Ectodermal cell (in vitro differentiated cells): ENCODE data around the gene ASMT.
"Not testable (repeated sequence)": the region's sequence is repeated elsewhere in the genome, so short reads cannot be mapped to it uniquely, and the experiment has no call there.

Experiments
- H3K27ac ChIP-seq: 2 replicates; pipeline ENCODE4 v1.7.0; 2013; ENCODE audit warnings: mild to moderate bottlenecking, low read depth, low read length; ENCODE audit not compliant: insufficient read depth, poor library complexity, severe bottlenecking
- H3K27me3 ChIP-seq: 2 replicates; pipeline ENCODE4 v1.7.0; 2013; ENCODE audit warnings: mild to moderate bottlenecking, low read length; ENCODE audit not compliant: insufficient read depth, control insufficient read depth, poor library complexity, severe bottlenecking
- H3K36me3 ChIP-seq: one replicate; pipeline ENCODE4 v1.7.0; 2013; ENCODE audit warnings: low read length; ENCODE audit not compliant: control insufficient read depth, insufficient read depth
- H3K4me1 ChIP-seq: one replicate; pipeline ENCODE4 v1.7.0; 2013; ENCODE audit warnings: low read length; ENCODE audit not compliant: control insufficient read depth, insufficient read depth
- H3K4me3 ChIP-seq: 2 replicates; pipeline ENCODE4 v1.7.0; 2013; ENCODE audit warnings: low read depth, low read length, control low read depth; ENCODE audit not compliant: insufficient read depth
- H3K9me3 ChIP-seq: 2 replicates; pipeline ENCODE4 v1.7.0; 2013; ENCODE audit warnings: mild to moderate bottlenecking, low read length, moderate library complexity; ENCODE audit not compliant: control insufficient read depth
- WGBS, 2 experiments: methylation state at CpG; one replicate each; pipeline ENCODE4 v1.1.7; 2013; ENCODE audit warnings: missing lambda C conversion rate in 2 of 2; 5-methylcytosine and 5-hydroxymethylcytosine counted together

ASMT gene

GRCh38 chrX:1649621-1650020 is 34.8 kb downstream of the ASMT start:
- Histone ChIP-seq H3K36me3 (no peaks in the 10 kb centered on the region), H3K4me1 (no peaks in the 10 kb centered on the region), H3K27ac (peak overlapping the region; percentile 73), H3K27me3 (no peaks in the 10 kb centered on the region), H3K9me3 (no peaks in the 10 kb centered on the region), H3K4me3 (no peak overlapping the region)
- WGBS, 2 experiments = 0 to 5% methylated on average over 7 to 8 of the region's 8 CpGs

- not testable (repeated sequence) for H3K27me3 ChIP-seq, H3K4me3 ChIP-seq, H3K4me1 ChIP-seq, H3K9me3 ChIP-seq, H3K27ac ChIP-seq, H3K36me3 ChIP-seq
- 81 to 83% methylated on average over 25 of the region's 25 CpGs for WGBS, 2 experiments
Observed at GRCh38 chrX:1652011-1652811, 37.4 kb downstream of the ASMT start.

- H3K4me3 ChIP-seq = no peak overlapping the region
- H3K9me3 ChIP-seq = no peaks in the 10 kb centered on the region
- H3K27me3 ChIP-seq = no peaks in the 10 kb centered on the region
- WGBS, 2 experiments = 80 to 92% methylated on average over 3 to 6 of the region's 14 CpGs
- H3K27ac ChIP-seq = no peak overlapping the region
- peaks cover 13% of the 10 kb centered on the region for H3K4me1 ChIP-seq
- H3K36me3 ChIP-seq = no peaks in the 10 kb centered on the region
Observed at GRCh38 chrX:1656379-1656778, 41.5 kb downstream of the ASMT start.

DNA sequence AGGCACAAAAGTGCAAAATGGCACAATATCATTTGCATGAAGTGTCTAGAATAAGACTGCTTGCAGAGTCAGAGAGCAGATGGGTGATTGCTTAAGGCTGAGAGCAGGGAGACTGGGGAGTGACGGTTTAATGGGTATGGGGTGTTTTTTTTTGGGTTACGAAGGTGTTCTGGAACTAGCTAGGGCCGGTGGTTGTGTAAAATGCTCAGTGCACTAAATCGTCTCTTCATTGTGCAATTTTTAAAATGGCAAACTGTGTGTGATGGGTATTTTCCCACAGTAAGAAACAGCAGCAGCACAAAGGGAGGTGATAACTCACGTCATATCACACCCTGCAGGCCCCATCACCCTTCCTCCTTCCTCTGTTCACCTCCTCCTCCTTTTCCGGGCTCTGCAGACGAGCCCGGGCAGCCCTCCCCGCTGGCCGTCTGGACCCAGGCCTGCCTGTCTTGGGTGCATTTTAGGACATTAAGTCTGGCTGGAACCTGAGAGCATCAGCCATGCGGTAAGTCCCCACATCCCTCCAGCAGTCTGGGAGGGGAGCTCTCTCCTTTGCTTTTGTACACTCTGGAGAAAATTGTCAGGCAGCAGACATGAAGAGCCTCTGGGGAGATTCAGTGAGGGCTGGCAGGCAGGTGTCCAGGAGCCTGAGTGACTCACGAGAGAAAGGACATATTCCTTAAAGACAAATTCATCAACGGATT is 42.7 kb downstream of the ASMT start:
- H3K4me1 ChIP-seq = peaks cover 13% of the 10 kb centered on the region
- peak overlapping the region; percentile 69 for H3K27ac ChIP-seq
- 69% methylated on average over 13 of the region's 13 CpGs for WGBS, 2 experiments
- no peaks in the 10 kb centered on the region for H3K27me3 ChIP-seq
- no peak overlapping the region for H3K4me3 ChIP-seq
- no peaks in the 10 kb centered on the region for H3K36me3 ChIP-seq
- no peaks in the 10 kb centered on the region for H3K9me3 ChIP-seq

DNA sequence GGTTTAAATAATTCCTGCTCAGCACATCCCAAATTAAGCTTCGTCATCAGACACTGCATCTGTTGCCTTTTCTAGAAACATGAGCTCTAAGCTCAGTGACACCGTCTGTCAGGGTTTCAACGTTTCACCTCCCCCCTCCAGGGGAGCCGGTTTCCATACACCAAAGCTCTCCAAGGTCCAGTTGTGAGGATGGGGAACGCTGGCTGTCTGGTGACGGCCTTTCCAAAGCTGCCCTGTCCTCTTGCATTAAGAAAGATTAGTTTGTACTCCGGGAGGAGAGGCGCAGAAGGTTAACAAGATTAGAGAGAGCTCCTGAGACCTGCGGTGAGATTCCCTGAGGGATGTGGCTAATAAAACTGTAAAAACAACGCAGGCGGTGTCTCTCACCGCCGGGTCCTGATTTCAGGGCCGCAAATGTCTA is 43.2 kb downstream of the ASMT start:
- H3K27ac ChIP-seq = peak overlapping the region; percentile 69
- no peaks in the 10 kb centered on the region for H3K36me3 ChIP-seq
- H3K4me3 ChIP-seq = no peak overlapping the region
- peaks cover 13% of the 10 kb centered on the region for H3K4me1 ChIP-seq
- no peaks in the 10 kb centered on the region for H3K27me3 ChIP-seq
- no peaks in the 10 kb centered on the region for H3K9me3 ChIP-seq
- WGBS, 2 experiments = 60 to 66% methylated on average over 14 of the region's 14 CpGs

GRCh38 chrX:1659664-1660461 is 45.0 kb downstream of the ASMT start:
- Histone ChIP-seq H3K4me3 (no peak overlapping the region), H3K27me3 (no peaks in the 10 kb centered on the region), H3K36me3 (no peaks in the 10 kb centered on the region), H3K9me3 (no peaks in the 10 kb centered on the region), H3K27ac (no peak overlapping the region), H3K4me1 (peaks cover 13% of the 10 kb centered on the region)
- 96% methylated on average over 34 of the region's 34 CpGs for WGBS, 2 experiments

DNA sequence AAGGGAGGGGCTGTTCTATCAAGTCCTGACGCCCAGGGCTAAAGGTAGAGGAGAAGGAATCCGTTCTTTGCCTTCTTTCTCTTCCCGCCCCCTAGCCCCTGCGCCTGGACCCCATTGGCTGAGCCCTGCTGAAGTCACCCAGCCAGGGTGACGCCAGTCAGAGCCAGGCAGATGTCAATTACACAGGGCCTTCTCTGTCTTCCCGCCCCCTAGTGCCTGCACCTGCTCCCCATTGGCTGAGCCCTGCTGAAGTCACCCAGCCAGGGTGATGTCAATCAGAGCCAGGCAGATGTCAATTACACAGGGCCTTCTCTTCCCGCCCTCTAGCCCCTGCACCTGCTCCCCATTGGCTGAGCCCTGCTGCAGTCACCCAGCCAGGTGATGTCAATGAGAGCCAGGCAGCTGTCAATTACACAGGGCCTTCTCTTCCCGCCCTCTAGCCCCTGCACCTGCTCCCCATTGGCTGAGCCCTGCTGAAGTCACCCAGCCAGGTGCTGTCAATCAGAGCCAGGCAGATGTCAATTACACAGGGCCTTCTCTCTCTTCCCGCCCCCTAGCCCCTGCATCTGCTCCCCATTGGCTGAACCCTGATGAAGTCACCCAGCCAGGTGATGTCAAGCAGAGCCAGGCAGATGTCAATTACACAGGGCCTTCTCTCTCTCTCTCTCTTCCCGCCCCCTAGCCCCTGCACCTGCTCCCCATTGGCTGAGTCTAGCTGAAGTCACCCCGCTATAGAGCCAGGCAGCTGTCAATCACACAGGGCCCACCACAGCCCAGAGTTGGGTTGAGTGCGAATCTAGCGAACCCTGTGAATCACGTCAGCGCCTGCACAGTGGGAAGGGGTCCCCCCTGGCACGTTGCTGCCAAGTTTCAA is 46.4 kb downstream of the ASMT start:
- 83% methylated on average over 16 of the region's 16 CpGs for WGBS, 2 experiments
- H3K36me3 ChIP-seq = no peaks in the 10 kb centered on the region
- H3K27me3 ChIP-seq = no peaks in the 10 kb centered on the region
- H3K4me1 ChIP-seq = peaks cover 13% of the 10 kb centered on the region
- no peak overlapping the region for H3K4me3 ChIP-seq
- no peaks in the 10 kb centered on the region for H3K9me3 ChIP-seq
- no peak overlapping the region for H3K27ac ChIP-seq

GRCh38 chrX:1661922-1662221 is 47.0 kb downstream of the ASMT start:
- no peaks in the 10 kb centered on the region for H3K27me3 ChIP-seq
- no peak overlapping the region for H3K4me3 ChIP-seq
- 96 to 97% methylated on average over 15 of the region's 15 CpGs for WGBS, 2 experiments
- no peaks in the 10 kb centered on the region for H3K36me3 ChIP-seq
- H3K27ac ChIP-seq = no peak overlapping the region
- peaks cover 13% of the 10 kb centered on the region for H3K4me1 ChIP-seq
- H3K9me3 ChIP-seq = no peaks in the 10 kb centered on the region

GRCh38 chrX:1667566-1667965 is 52.7 kb downstream of the ASMT start:
- H3K4me3 ChIP-seq = no peak overlapping the region
- H3K4me1 ChIP-seq = no peaks in the 10 kb centered on the region
- no peaks in the 10 kb centered on the region for H3K27me3 ChIP-seq
- no peak overlapping the region for H3K27ac ChIP-seq
- no peaks in the 10 kb centered on the region for H3K9me3 ChIP-seq
- 78% methylated on average over 6 of the region's 6 CpGs for WGBS, 2 experiments
- no peaks in the 10 kb centered on the region for H3K36me3 ChIP-seq
